GM12878 (cell line): Measurements from ENCODE around the gene CPVL. TPM values are rescaled to one million over a fixed set of nuclear protein-coding genes. Genes with fewer than 3 reads are reported as not detected.

ENCODE experiments used
- ATAC-seq: fragments of 200-7000 bp; cut with Tn5 transposase; 3 replicates; pipeline ENCODE4 v1.9.1; 2020; ENCODE audit warnings: mild to moderate bottlenecking, moderate library complexity
- BruUV-seq: library from RNA; stranded (reverse); fragments of 400-500 nt; replicated peaks from 2 replicates; lab custom pipeline; 2021; lab: Mats Ljungman, UMichigan
- CTCF ChIA-PET: fragments of 300-600 bp; sonication (Branson Sonifier 250); formaldehyde crosslinking; extraction: SDS; loops from one replicate; lab custom pipeline; 2021; ENCODE audit warnings: inconsistent platforms; lab: Yijun Ruan, JAX
- POLR2A ChIA-PET: fragments of 350-600 bp; formaldehyde crosslinking; extraction: SDS; loops from one replicate; lab custom pipeline; 2021; ENCODE audit warnings: inconsistent platforms; lab: Charles Lee
- RAD21 ChIA-PET: fragments of 300-600 bp; sonication (Branson Sonifier 250); formaldehyde crosslinking; loops from one replicate; lab custom pipeline; 2023; ENCODE audit warnings: antibody characterized with exemption; ENCODE audit not compliant: unreplicated experiment; lab: Charles Lee
- SMC1A ChIA-PET: fragments of 300-600 bp; sonication (Branson Sonifier 250); formaldehyde crosslinking; loops from one replicate; lab custom pipeline; 2023; ENCODE audit not compliant: unreplicated experiment, uncharacterized antibody; lab: Charles Lee
- DNase-seq: peaks from one replicate; pipeline ENCODE4 v3.0.0-alpha.2; 2011; ENCODE audit warnings: low read depth, low spot score
- FAIRE-seq: peaks from 3 replicates; lab custom pipeline; 2011; peaks lifted over from hg19 to GRCh38; lab: Jason Lieb, UNC
- H2AFZ ChIP-seq: 2 replicates; pipeline ENCODE4 v1.6.0; 2011; ENCODE audit warnings: low read depth, low read length, control low read depth; ENCODE audit not compliant: control insufficient read depth
- H3K27ac ChIP-seq: 2 replicates; pipeline ENCODE4 v1.5.1; 2011; ENCODE audit warnings: control low read depth; ENCODE audit not compliant: control insufficient read depth, insufficient read depth
- H3K27me3 ChIP-seq, 2 experiments: replicated peaks in 1 of 2; 2 replicates each; pipeline versions ENCODE4 v1.6.0 to v1.6.1; 2011; ENCODE audit warnings: low read length in 1 of 2; ENCODE audit not compliant: control insufficient read depth in 2 of 2, insufficient read depth in 2 of 2
- H3K36me3 ChIP-seq, 2 experiments: 2 replicates each; pipeline ENCODE4 v1.5.1; 2011; ENCODE audit warnings: low read length in 1 of 2; ENCODE audit not compliant: control insufficient read depth in 2 of 2, insufficient read depth in 2 of 2
- H3K4me1 ChIP-seq: 2 replicates; pipeline ENCODE4 v1.6.1; 2011; ENCODE audit warnings: mild to moderate bottlenecking, low read length, moderate library complexity, mixed read lengths; ENCODE audit not compliant: control insufficient read depth, insufficient read depth
- H3K4me2 ChIP-seq: 2 replicates; pipeline ENCODE4 v1.6.0; 2011; ENCODE audit warnings: control low read depth; ENCODE audit not compliant: control insufficient read depth, insufficient read depth
- H3K4me3 ChIP-seq: fragments of 200-600 bp; sonication (generic); 2 replicates; pipeline ENCODE4 v1.5.1; 2016
- H3K79me2 ChIP-seq: 2 replicates; pipeline ENCODE4 v1.6.0; 2011; ENCODE audit warnings: low read length; ENCODE audit not compliant: control insufficient read depth, insufficient read depth
- H3K9ac ChIP-seq: 2 replicates; pipeline ENCODE4 v1.8.0; 2011; ENCODE audit warnings: low read length, control low read depth, mixed read lengths; ENCODE audit not compliant: control insufficient read depth, insufficient read depth
- H3K9me3 ChIP-seq: replicated peaks from 3 replicates; pipeline ENCODE4 v1.5.1; 2011; ENCODE audit warnings: mild to moderate bottlenecking, low read length; ENCODE audit not compliant: control insufficient read depth, insufficient read depth
- H4K20me1 ChIP-seq: 2 replicates; pipeline ENCODE4 v1.6.0; 2011; ENCODE audit not compliant: control insufficient read depth, insufficient read depth
- EGR1 ChIP-seq, 2 experiments: IDR thresholded peaks; 1 replicate in 1 of 2; 2 replicates in 1 of 2; pipeline ENCODE4 v1.6.1; 2011 to 2012; ENCODE audit warnings: low read depth in 2 of 2, low read length in 2 of 2, borderline replicate concordance in 1 of 2, mild to moderate bottlenecking in 1 of 2, moderate library complexity in 1 of 2
- IKZF1 ChIP-seq: fragments of 450-650 bp; conservative IDR thresholded peaks from 2 replicates; pipeline ENCODE4 v1.6.1; 2017; ENCODE audit warnings: antibody characterized with exemption, mild to moderate bottlenecking
- IRF3 ChIP-seq: fragments of 450-650 bp; IDR thresholded peaks from 2 replicates; pipeline ENCODE4 v1.6.1; 2014; ENCODE audit warnings: mild to moderate bottlenecking
- JUND ChIP-seq: IDR thresholded peaks from 2 replicates; pipeline ENCODE4 v1.6.1; 2012; ENCODE audit warnings: low read depth, mild to moderate bottlenecking, low read length, improper control_type of control experiment, moderate library complexity
- MEF2A ChIP-seq: IDR thresholded peaks from 2 replicates; pipeline ENCODE4 v1.6.1; 2011; ENCODE audit warnings: low read depth, mild to moderate bottlenecking, low read length, moderate library complexity; ENCODE audit not compliant: insufficient read depth
- NKRF ChIP-seq: fragments of 450-650 bp; conservative IDR thresholded peaks from 2 replicates; pipeline ENCODE4 v1.6.1; 2017; ENCODE audit warnings: mild to moderate bottlenecking, moderate library complexity
- PKNOX1 ChIP-seq: fragments of 450-650 bp; IDR thresholded peaks from 2 replicates; pipeline ENCODE4 v1.6.1; 2016; ENCODE audit warnings: mild to moderate bottlenecking
- ZNF207 ChIP-seq: fragments of 450-650 bp; IDR thresholded peaks from 2 replicates; pipeline ENCODE4 v1.6.1; 2014; ENCODE audit warnings: antibody characterized with exemption, mild to moderate bottlenecking, borderline replicate concordance
- WGBS: methylation state at CpG from one replicate; pipeline ENCODE4 v1.1.6; 2016; ENCODE audit warnings: low lambda C conversion rate; ENCODE audit not compliant: insufficient replicate concordance, insufficient coverage; ENCODE audit errors: missing lambda C conversion rate; 5-methylcytosine and 5-hydroxymethylcytosine counted together
- in situ Hi-C: fragments of 300-500 bp; cut with MboI; formaldehyde crosslinking; loops from 9 replicates; pipeline ENCODE4 v1.14.3; 2018; ENCODE audit warnings: mixed read lengths
- intact Hi-C: fragments of 100-400 bp; cut with micrococcal nuclease; formaldehyde crosslinking; loops from one replicate; pipeline ENCODE4 v1.14.2; 2022; ENCODE audit not compliant: unreplicated experiment
- polyA plus RNA-seq, 11 experiments: library from polyadenylated mRNA; depleted of rRNA in 4 of 11; unstranded in 6 of 11; stranded (reverse) in 5 of 11; fragments of >200 nt; fragmentation: Nextera tagmentation in 4 of 11; fragmentation: Illumina TruSeq in 1 of 11; extraction: Ambion mirVana in 4 of 11; extraction: Trizol in 1 of 11; gene quantifications; 1 replicate in 1 of 11; 2 replicates in 10 of 11; pipeline versions ENCODE4 v1.2.1 to v1.2.3, GENCODE V29; 2011 to 2016; ENCODE audit warnings: inconsistent platforms in 2 of 11, missing spikeins in 2 of 11, low read depth in 1 of 11
- total RNA-seq, 4 experiments: library from RNA; depleted of rRNA in 3 of 4; stranded (reverse); fragments of >200 nt in 3 of 4; fragmentation: Illumina TruSeq in 1 of 4; extraction: Trizol in 1 of 4; gene quantifications; 2 replicates each; pipeline versions ENCODE4 v1.2.1 to v1.2.3, GENCODE V29; 2013 to 2021

Gene CPVL
- total and polyA plus RNA-seq, 10 of the 15 experiments (the other 5 are each of a cell fraction or from before 2014, with no cell fraction given), result 0.59 TPM; not detected in 9

GRCh38 chr7:28988091-28988490 lies 158.2 kb downstream of the CPVL start:
- H3K27ac ChIP-seq, result no peak overlapping the region
- TF ChIP-seq MEF2A, result no peak
- TF ChIP-seq ZNF207, result no peak
- TF ChIP-seq PKNOX1, result no peak
- TF ChIP-seq IRF3, result no peak
- H3K79me2 ChIP-seq, result no peaks in the 10 kb centered on the region
- H2AFZ ChIP-seq, result no peak overlapping the region
- no TSS peak for BruUV-seq
- DNase-seq (no peak), FAIRE-seq (no peak), ATAC-seq (no peak)
- ChIA-PET POLR2A (no interaction called here), CTCF (no interaction called here), SMC1A (no interaction called here), RAD21 (no interaction called here)
- H3K4me3 ChIP-seq, result no peak overlapping the region
- intact Hi-C loops (no loop called here), in situ Hi-C loops (no loop called here)
- peaks cover 0 to 4% of the 10 kb centered on the region in 2 experiments; a peak in 2 of 4 replicates for H3K27me3 ChIP-seq
- no peak overlapping the region for H3K9ac ChIP-seq
- H3K9me3 ChIP-seq, result no peaks in the 10 kb centered on the region
- no peaks in the 10 kb centered on the region for H3K4me1 ChIP-seq
- no peaks in the 10 kb centered on the region for H3K36me3 ChIP-seq
- WGBS, result 56% methylated on average over 5 of the region's 5 CpGs
- no peaks in the 10 kb centered on the region for H4K20me1 ChIP-seq
- H3K4me2 ChIP-seq, result no peak overlapping the region

- Histone ChIP-seq H2AFZ (no peak overlapping the region), H4K20me1 (no peaks in the 10 kb centered on the region), H3K36me3 (no peaks in the 10 kb centered on the region), H3K4me1 (no peaks in the 10 kb centered on the region), H3K4me3 (no peak overlapping the region), H3K9me3 (no peaks in the 10 kb centered on the region), H3K9ac (no peak overlapping the region), H3K4me2 (no peak overlapping the region), H3K79me2 (no peaks in the 10 kb centered on the region), H3K27ac (no peak overlapping the region), H3K27me3 (peaks cover 0 to 4% of the 10 kb centered on the region in 2 experiments; a peak in 2 of 4 replicates)
- DNase-seq, result no peak
- no peak for TF ChIP-seq IKZF1
- TF ChIP-seq JUND, result no peak
- TF ChIP-seq EGR1 (IDR thresholded peaks at IDR 0.05; ENCODE audit: borderline replicate concordance in 1 of 2, low read depth in 2 of 2, low read length in 2 of 2), result no peak
- TF ChIP-seq NKRF, result no peak
- ChIA-PET CTCF (no interaction called here), SMC1A (interaction anchor here (1.1 kb wide), 1 partner anchor 11 kb away, joined by 3 read pairs; no protein-coding TSS in a partner anchor), POLR2A (no interaction called here), RAD21 (no interaction called here)
- intact Hi-C loops (no loop called here), in situ Hi-C loops (no loop called here)
- ATAC-seq, result no peak
- 0% methylated on average over 2 of the region's 2 CpGs for WGBS
- FAIRE-seq, result no peak
- no TSS peak for BruUV-seq
These were observed 159.6 kb downstream of the CPVL start for GRCh38 chr7:28986765-28987110.
